SU-DHL-6 (cell line): ENCODE results near the gene KCTD7.

Experiments
- CTCF ChIP-seq: fragments of 200-600 bp; sonication (generic); IDR thresholded peaks from one replicate; pipeline ENCODE4 v1.5.1; 2017; ENCODE audit warnings: antibody characterized with exemption, mild to moderate bottlenecking, low read length, moderate library complexity; ENCODE audit not compliant: insufficient read depth, poor library complexity, severe bottlenecking
- EZH2phosphoT487 ChIP-seq: fragments of 200-600 bp; sonication (generic), shearing (Covaris generic); conservative IDR thresholded peaks from 2 replicates; pipeline ENCODE4 v1.6.1; 2018; ENCODE audit warnings: mild to moderate bottlenecking, antibody characterized with exemption, low read length, moderate library complexity, mixed read lengths

- no peak for TF ChIP-seq CTCF
- TF ChIP-seq EZH2phosphoT487: no peak
These were observed 2.8 kb downstream of the KCTD7 start for GRCh38 chr7:66631471-66631870.
